ENCODE results near the gene CDC42EP5.

GRCh38 chr19:54459282-54460229, 13.5 kb downstream of the CDC42EP5 start:
- TF ChIP-seq CTCF (IDR thresholded peaks at IDR 0.05; ENCODE audit: borderline replicate concordance, extremely low read depth, low read length, poor library complexity, severe bottlenecking) (no peak), EZH2 (IDR thresholded peaks at IDR 0.05; ENCODE audit: borderline replicate concordance, low read depth, low read length, severe bottlenecking) (no peak)

Data from DND-41 (cell line).